Stomach smooth muscle (tissue), 2 donors: ENCODE measurements around the gene PTPRG.

Experiments
- H3K27ac ChIP-seq: one replicate; pipeline ENCODE4 v1.7.0; 2013; ENCODE audit warnings: mild to moderate bottlenecking, low read length, inconsistent platforms
- H3K27me3 ChIP-seq, 2 donors: one replicate each; pipeline ENCODE4 v1.7.0; 2013; ENCODE audit warnings: low read length in 2 of 2; ENCODE audit not compliant: insufficient read depth in 2 of 2, control insufficient read depth in 1 of 2
- H3K36me3 ChIP-seq, 2 donors: one replicate each; pipeline ENCODE4 v1.7.0; 2013; ENCODE audit warnings: low read length in 2 of 2; ENCODE audit not compliant: control insufficient read depth in 2 of 2, insufficient read depth in 2 of 2
- H3K4me1 ChIP-seq: one replicate; pipeline ENCODE4 v1.7.0; 2013; ENCODE audit warnings: low read length; ENCODE audit not compliant: control insufficient read depth, insufficient read depth
- H3K4me3 ChIP-seq, 2 donors: one replicate each; pipeline ENCODE4 v1.7.0; 2013; ENCODE audit warnings: low read length in 2 of 2
- H3K9ac ChIP-seq, 2 donors: one replicate each; pipeline ENCODE4 v1.7.0; 2013; ENCODE audit warnings: low read length in 2 of 2, mild to moderate bottlenecking in 1 of 2
- H3K9me3 ChIP-seq, 2 donors: one replicate each; pipeline ENCODE4 v1.7.0; 2013; ENCODE audit warnings: low read length in 2 of 2; ENCODE audit not compliant: control insufficient read depth in 2 of 2
- donor health status: healthy.
- donor health status: Pancreatic carcinoma.

Gene PTPRG

DNA sequence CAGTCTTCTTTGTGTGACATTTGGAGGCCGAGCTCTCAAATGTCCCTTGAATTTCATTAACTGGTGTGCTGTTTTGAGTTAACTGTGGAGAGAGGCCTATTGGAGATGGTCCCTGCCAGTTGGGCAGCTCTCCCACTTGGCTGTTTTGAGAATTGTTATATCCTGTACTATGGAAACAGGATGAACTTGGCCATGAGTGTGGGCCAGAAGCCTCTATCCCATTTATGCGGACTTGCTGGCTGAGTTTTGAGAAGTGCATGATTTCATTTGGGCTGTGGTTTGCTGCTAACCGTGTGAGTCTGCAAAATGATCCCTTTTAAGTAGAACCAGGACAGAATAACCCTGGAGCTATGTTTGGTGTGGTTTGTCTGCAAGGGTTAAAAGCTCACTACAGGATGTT lies 366.0 kb downstream of the PTPRG start:
- Histone ChIP-seq H3K4me1 (peaks cover 40% of the 10 kb centered on the region), H3K36me3 (no peaks in the 10 kb centered on the region), H3K27me3 (no peaks in the 10 kb centered on the region), H3K9ac (no peak overlapping the region), H3K9me3 (no peaks in the 10 kb centered on the region), H3K4me3 (peak overlapping the region in 1 of 2 donors; percentile 52), H3K27ac (peak overlapping the region; percentile 56)

DNA sequence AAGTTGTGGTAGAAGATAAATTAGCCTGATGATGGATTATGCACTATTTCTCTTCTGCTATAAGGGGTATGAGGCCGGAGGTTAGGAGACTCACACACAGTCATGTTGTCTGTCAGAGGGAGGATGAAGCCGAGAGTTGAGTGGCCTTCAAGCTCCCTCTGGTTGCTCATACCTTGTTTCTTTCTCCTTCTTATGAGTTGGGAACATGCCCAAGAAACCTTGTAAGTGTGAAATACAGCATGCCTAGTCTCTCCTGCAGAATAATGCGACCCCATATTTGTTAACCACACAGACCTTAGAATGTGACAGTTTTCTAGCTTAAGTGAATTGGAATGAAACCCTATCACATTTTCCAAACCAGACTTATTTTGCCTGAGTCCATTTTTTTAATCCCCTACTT lies 366.7 kb downstream of the PTPRG start:
- Histone ChIP-seq H3K4me1 (peaks cover 44% of the 10 kb centered on the region), H3K4me3 (peak overlapping the region in 1 of 2 donors; percentile 52), H3K27me3 (no peaks in the 10 kb centered on the region), H3K36me3 (no peaks in the 10 kb centered on the region), H3K9me3 (no peaks in the 10 kb centered on the region), H3K9ac (peak overlapping the region in 1 of 2 donors; percentile 48), H3K27ac (peak overlapping the region; percentile 56)

DNA sequence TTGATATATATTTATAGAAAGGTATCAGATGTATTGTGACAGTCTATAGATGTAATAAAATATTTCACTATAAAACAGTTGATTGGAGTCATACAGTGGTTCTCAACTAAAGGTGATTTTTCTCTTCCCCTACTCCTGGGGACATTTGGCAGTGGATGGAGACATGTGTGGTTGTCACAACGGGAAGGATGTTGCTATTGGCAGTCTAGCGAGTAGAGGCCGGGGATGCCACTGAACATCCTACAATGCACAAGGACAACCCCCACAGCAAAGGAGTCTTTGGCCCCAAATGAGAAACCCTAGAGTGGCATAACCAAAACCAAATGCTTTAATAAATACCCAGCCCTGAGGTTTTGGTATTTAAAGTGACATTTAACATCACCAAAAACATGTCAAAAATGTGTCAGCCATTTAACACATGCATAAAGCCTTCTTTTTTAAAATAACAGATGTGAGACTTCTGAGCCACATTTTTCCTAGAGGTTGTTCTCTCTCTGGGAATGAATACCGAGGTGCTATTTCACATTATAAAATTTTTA lies 367.5 kb downstream of the PTPRG start:
- H3K4me1 ChIP-seq: peaks cover 43% of the 10 kb centered on the region
- H3K9ac ChIP-seq: no peak overlapping the region
- H3K36me3 ChIP-seq: no peaks in the 10 kb centered on the region
- no peaks in the 10 kb centered on the region for H3K9me3 ChIP-seq
- H3K27ac ChIP-seq: peak overlapping the region; percentile 56
- H3K27me3 ChIP-seq: no peaks in the 10 kb centered on the region
- H3K4me3 ChIP-seq: no peak overlapping the region

DNA sequence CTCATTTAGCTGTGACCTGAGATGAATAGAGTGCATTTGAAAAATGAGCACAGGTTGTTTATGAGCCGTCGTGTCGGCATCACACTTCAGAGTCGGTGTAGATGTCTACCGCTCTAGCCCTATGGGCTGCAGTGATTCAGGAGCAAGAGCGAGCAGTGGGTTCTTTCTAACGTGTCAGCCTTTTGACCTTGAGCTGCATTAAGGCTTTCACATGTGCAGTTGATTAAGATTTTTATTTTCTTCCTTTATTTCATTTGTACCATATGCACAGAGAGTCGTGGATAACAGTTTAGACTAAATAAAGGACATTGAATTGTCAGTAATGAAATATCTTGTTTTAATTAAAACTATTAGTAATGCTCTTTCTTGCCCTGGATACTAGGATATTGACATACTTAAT lies 368.2 kb downstream of the PTPRG start:
- Histone ChIP-seq H3K9me3 (peaks cover 0 to 2% of the 10 kb centered on the region in 2 donors), H3K27me3 (no peaks in the 10 kb centered on the region), H3K36me3 (no peaks in the 10 kb centered on the region), H3K27ac (no peak overlapping the region), H3K4me1 (peaks cover 35% of the 10 kb centered on the region), H3K9ac (no peak overlapping the region), H3K4me3 (no peak overlapping the region)

DNA sequence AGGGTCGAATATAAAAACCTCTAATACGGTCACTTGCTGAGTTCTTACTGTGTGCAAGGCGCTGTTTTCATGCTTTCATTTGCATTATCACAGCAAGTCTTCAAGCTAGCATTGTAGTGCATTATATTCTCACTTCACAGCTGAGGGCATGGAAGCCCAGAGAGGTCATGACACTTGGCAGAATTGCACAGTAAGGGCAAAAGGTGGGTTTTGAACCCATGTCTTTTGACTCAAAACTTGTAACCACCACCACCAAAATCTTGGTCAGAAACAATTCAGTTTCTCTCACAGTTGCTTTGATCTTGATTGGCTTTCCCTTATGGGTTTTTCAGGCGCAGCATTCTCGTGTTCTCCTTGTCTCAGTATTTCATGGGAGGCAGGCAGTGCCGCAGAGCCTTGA lies 371.1 kb downstream of the PTPRG start:
- no peak overlapping the region for H3K9ac ChIP-seq
- no peaks in the 10 kb centered on the region for H3K27me3 ChIP-seq
- H3K27ac ChIP-seq: peak overlapping the region; percentile 26
- H3K9me3 ChIP-seq: peaks cover 0 to 4% of the 10 kb centered on the region in 2 donors
- H3K4me1 ChIP-seq: peaks cover 18% of the 10 kb centered on the region
- H3K36me3 ChIP-seq: no peaks in the 10 kb centered on the region
- H3K4me3 ChIP-seq: no peak overlapping the region

DNA sequence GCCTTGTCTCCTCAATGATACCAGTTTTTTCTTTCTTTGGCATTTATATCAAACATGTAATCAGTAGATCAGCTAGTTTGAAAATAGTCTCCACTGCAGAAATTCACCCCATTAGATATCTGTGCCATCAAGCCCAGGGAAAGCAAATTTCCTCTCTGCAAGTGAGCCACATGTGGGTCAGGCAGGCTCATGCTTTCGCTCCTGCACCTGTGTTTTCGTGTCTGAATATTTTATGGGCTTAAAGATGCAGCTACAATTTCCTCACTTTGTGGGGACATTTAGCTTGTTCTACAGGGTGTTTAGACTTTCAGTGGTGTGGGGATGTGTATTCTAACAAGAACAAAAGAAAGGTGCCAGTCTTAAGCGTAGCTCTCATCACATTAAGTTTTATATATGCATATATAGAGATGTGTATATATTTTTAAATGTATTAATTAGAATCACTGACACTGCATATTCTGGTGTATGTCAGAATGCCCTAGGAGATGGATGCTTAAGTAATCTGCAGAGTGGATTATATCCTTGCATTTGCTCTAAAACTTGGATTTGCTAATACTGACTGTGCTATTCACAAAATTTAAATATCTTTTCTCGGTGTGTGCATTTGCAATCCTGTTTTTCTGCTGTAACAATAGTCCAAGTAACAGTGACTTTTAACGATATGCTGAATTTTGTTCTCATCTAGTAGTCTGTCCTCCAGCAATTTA lies 372.6 kb downstream of the PTPRG start:
- H3K9ac ChIP-seq: no peak overlapping the region
- no peaks in the 10 kb centered on the region for H3K27me3 ChIP-seq
- H3K9me3 ChIP-seq: peaks cover 0 to 4% of the 10 kb centered on the region in 2 donors
- H3K4me1 ChIP-seq: peaks cover 11% of the 10 kb centered on the region
- no peaks in the 10 kb centered on the region for H3K36me3 ChIP-seq
- H3K27ac ChIP-seq: no peak overlapping the region
- H3K4me3 ChIP-seq: no peak overlapping the region

DNA sequence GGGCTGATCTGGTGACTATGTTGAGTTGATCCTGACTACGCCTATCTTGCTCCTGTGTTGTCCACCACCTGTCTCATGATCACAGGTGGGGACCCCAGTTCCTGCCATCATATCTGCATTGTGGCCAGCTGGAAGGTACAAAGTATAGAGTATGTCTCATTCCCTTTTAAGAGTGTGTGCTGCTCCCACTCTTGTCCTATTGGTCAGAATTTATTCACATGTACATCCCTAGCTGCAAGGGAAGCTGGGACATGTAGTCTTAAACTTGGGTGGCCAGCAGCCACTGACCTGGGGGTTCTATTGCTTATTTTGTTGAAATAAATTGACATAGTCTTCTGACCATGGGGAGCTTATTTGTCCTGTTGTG lies 373.1 kb downstream of the PTPRG start:
- no peaks in the 10 kb centered on the region for H3K27me3 ChIP-seq
- no peak overlapping the region for H3K9ac ChIP-seq
- H3K4me1 ChIP-seq: peaks cover 8% of the 10 kb centered on the region
- H3K27ac ChIP-seq: no peak overlapping the region
- no peaks in the 10 kb centered on the region for H3K36me3 ChIP-seq
- no peak overlapping the region for H3K4me3 ChIP-seq
- H3K9me3 ChIP-seq: peaks cover 0 to 4% of the 10 kb centered on the region in 2 donors

DNA sequence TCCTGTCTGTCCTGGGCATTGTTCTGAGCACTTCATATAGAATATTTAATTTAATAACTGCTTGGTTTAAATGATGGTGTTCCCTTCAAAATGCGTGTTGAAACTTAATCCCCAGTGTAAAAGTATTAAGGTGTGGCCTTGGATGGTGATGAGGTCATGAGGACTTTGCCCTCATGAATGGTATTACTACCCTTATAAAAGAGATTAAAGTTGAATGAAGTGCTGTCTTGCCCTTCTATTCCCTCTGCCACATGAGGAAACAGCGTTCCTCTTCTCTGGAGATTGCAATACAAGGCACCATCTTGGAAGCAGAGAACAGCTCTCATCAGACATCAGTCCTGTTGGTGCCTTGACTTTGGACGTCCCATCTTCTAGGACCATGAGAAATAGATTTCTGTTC lies 374.4 kb downstream of the PTPRG start:
- Histone ChIP-seq H3K27me3 (no peaks in the 10 kb centered on the region), H3K4me3 (no peak overlapping the region), H3K36me3 (no peaks in the 10 kb centered on the region), H3K9ac (no peak overlapping the region), H3K9me3 (peaks cover 0 to 4% of the 10 kb centered on the region in 2 donors), H3K27ac (no peak overlapping the region), H3K4me1 (peaks cover 7% of the 10 kb centered on the region)

DNA sequence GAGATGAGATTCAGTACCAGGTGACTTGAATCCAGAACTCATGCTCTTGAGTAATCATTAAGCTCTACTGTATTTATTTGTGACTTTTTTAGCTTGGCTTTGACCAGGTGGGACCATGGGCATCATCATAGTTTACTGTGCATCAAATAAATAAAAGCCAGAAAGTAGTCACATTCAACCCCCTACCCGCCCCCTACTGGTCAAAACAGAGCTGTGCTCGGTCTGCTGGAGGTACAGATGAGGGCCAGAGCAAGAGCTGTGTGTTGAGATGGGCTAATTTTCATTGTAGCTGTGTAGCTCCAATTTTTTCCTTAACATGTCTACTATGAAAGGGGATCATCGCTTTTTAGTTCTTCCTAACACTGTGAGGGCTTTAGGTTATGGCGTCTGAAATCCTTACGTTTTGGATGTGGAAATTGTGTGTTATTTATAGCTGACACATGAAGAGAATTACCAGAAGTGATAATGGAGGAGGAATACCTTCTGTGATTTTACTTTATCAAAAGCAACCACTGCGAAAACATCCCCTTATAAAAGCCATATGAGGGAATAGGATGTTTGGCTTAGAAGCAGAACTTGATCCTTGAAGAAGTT lies 375.1 kb downstream of the PTPRG start:
- no peak overlapping the region for H3K27ac ChIP-seq
- H3K27me3 ChIP-seq: no peaks in the 10 kb centered on the region
- peaks cover 0 to 4% of the 10 kb centered on the region in 2 donors for H3K9me3 ChIP-seq

DNA sequence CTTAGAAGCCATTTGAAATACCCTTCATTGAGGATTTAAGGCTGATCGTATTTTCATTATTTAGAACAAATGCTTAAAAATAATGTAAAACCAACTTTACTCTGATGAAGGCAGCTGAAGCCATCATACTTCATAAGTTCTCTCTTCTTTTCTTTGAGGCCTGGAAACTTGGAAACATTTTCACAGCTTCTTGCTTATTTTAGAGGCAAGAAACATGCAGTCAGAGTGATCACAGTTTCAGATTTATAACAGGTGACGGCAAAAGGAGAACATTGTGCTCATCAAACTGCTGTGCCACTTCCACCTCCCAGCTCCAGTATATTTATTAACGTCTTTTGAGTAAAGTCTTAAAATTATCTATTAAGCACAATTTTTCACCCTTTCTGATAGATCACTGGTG lies 376.1 kb downstream of the PTPRG start:
- no peak overlapping the region for H3K4me3 ChIP-seq
- no peak overlapping the region for H3K27ac ChIP-seq
- no peaks in the 10 kb centered on the region for H3K27me3 ChIP-seq
- H3K36me3 ChIP-seq: no peaks in the 10 kb centered on the region
- peaks cover 0 to 4% of the 10 kb centered on the region in 2 donors for H3K9me3 ChIP-seq
- no peak overlapping the region for H3K9ac ChIP-seq
- peaks cover 3% of the 10 kb centered on the region for H3K4me1 ChIP-seq

More for the DNA sequence above, 375.1 kb downstream of the PTPRG start:
- H3K36me3 ChIP-seq: no peaks in the 10 kb centered on the region
- peaks cover 7% of the 10 kb centered on the region for H3K4me1 ChIP-seq
- no peak overlapping the region for H3K9ac ChIP-seq
- no peak overlapping the region for H3K4me3 ChIP-seq
